Right lobe of liver (tissue), 6 donors: ENCODE data around the gene OXTR. TPM values are rescaled to one million over a fixed set of nuclear protein-coding genes. Genes with fewer than 3 reads are reported as not detected.

ENCODE experiments used
- ATAC-seq, 4 donors: fragments of 200-7000 bp; cut with Tn5 transposase; one replicate each; pipeline ENCODE4 v1.9.1; 2020; ENCODE audit warnings: mild to moderate bottlenecking in 4 of 4, moderate library complexity in 4 of 4
- DNase-seq, 3 donors: peaks; one replicate each; pipeline ENCODE4 v3.0.0-alpha.2; 2020
- H3K27ac ChIP-seq, 3 donors: fragments of 200-600 bp; one replicate each; pipeline ENCODE4 v1.8.0; 2022
- H3K27me3 ChIP-seq, 2 donors: fragments of 200-600 bp; one replicate each; pipeline ENCODE4 v1.8.0; 2022
- H3K36me3 ChIP-seq, 4 donors: fragments of 200-600 bp; sonication (generic) in 1 of 4; one replicate each; pipeline versions ENCODE4 v1.5.1 to v1.8.0; 2017 to 2022; ENCODE audit warnings: control low read depth in 1 of 4
- H3K4me1 ChIP-seq, 4 donors: fragments of 200-600 bp; sonication (generic) in 1 of 4; one replicate each; pipeline versions ENCODE4 v1.5.1 to v1.8.0; 2017 to 2022; ENCODE audit warnings: control low read depth in 1 of 4
- H3K4me3 ChIP-seq, 3 donors: fragments of 200-600 bp; one replicate each; pipeline ENCODE4 v1.8.0; 2022
- H3K9me3 ChIP-seq, 4 donors: fragments of 200-600 bp; sonication (generic) in 1 of 4; one replicate each; pipeline versions ENCODE4 v1.5.1 to v1.8.0; 2017 to 2022; ENCODE audit warnings: control low read depth in 1 of 4
- POLR2A ChIP-seq: fragments of 450-650 bp; IDR thresholded peaks from one replicate; pipeline ENCODE4 v1.6.1; 2017; ENCODE audit warnings: antibody characterized with exemption, mild to moderate bottlenecking
- WGBS: methylation state at CpG from one replicate; pipeline ENCODE4 v1.1.6; 2018; ENCODE audit warnings: low coverage, low lambda C conversion rate; ENCODE audit not compliant: insufficient coverage; ENCODE audit errors: missing lambda C conversion rate; 5-methylcytosine and 5-hydroxymethylcytosine counted together
- intact Hi-C, 2 donors: fragments of 100-400 bp; cut with DNase I; formaldehyde crosslinking; loops; one replicate each; pipeline versions ENCODE4 v1.11.2 to v1.14.1; 2022
- total RNA-seq, 6 experiments: library from RNA; depleted of rRNA in 2 of 6; stranded (reverse); fragments of >200 nt in 2 of 6; fragmentation: NEBNext Ultra II Directional in 3 of 6; extraction: Animal tissue kit (Norgen Biotek cat#: 25700) in 3 of 6; gene quantifications; one replicate each; pipeline versions ENCODE4 v1.1.0 to v1.2.4, GENCODE V29; 2016 to 2023
- TF ChIP-seq, protein P1 (sequence below), 4 donors: fragments of 200-600 bp in 3 of 4; fragments of 450-650 bp in 1 of 4; IDR thresholded peaks; one replicate each; pipeline versions ENCODE4 v1.5.1 to v1.8.0; 2016 to 2022; ENCODE audit warnings: antibody characterized with exemption in 4 of 4, mild to moderate bottlenecking in 2 of 4
- donor health status: DM: no; HTN: yes; CAD: no.
- donor health status: DM: no; HTN: no; CAD: no.
- donor health status: DM: no; HTN: no; CAD: no.
- donor health status: DM: no; HTN: yes; CAD: no.
- donor health status: DM: no; HTN: yes; CAD: no.

The OXTR gene
- total RNA-seq, 6 experiments from 2014 or later, result 0.04 to 0.31 (median 0.20) TPM

DNA sequence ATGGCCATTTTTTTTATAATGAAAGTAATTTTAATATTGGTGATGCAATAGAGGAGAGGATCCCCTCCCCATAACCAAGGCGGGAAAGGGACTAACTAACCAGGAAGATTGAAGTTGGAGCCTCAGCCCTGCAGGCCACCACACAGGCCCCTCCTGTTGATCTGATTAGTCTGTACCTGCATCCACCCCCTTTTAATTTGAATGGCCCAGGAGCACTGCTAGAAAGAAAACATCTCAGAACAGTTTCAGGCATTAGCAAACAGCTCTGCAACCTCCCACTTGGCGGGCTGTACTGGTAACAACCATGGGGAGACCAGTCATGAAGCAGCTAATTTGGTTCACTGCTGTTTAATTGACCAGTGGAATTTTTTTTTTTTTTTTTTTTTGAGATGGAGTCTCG lies 25.5 kb downstream of the OXTR start:
- no peaks in the 10 kb centered on the region for H3K27me3 ChIP-seq
- H3K36me3 ChIP-seq, result no peaks in the 10 kb centered on the region
- intact Hi-C loops, result no loop called here
- H3K4me1 ChIP-seq, result no peaks in the 10 kb centered on the region
- ATAC-seq, result no peak
- no peak overlapping the region for H3K27ac ChIP-seq
- TF ChIP-seq, protein P1, sequence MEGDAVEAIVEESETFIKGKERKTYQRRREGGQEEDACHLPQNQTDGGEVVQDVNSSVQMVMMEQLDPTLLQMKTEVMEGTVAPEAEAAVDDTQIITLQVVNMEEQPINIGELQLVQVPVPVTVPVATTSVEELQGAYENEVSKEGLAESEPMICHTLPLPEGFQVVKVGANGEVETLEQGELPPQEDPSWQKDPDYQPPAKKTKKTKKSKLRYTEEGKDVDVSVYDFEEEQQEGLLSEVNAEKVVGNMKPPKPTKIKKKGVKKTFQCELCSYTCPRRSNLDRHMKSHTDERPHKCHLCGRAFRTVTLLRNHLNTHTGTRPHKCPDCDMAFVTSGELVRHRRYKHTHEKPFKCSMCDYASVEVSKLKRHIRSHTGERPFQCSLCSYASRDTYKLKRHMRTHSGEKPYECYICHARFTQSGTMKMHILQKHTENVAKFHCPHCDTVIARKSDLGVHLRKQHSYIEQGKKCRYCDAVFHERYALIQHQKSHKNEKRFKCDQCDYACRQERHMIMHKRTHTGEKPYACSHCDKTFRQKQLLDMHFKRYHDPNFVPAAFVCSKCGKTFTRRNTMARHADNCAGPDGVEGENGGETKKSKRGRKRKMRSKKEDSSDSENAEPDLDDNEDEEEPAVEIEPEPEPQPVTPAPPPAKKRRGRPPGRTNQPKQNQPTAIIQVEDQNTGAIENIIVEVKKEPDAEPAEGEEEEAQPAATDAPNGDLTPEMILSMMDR (IDR thresholded peaks at IDR 0.05), result no peak
- TF ChIP-seq POLR2A, result no peak
- no peak for DNase-seq
- WGBS, result 72% methylated on average over 3 of the region's 3 CpGs
- no peaks in the 10 kb centered on the region for H3K9me3 ChIP-seq
- no peak overlapping the region for H3K4me3 ChIP-seq

DNA sequence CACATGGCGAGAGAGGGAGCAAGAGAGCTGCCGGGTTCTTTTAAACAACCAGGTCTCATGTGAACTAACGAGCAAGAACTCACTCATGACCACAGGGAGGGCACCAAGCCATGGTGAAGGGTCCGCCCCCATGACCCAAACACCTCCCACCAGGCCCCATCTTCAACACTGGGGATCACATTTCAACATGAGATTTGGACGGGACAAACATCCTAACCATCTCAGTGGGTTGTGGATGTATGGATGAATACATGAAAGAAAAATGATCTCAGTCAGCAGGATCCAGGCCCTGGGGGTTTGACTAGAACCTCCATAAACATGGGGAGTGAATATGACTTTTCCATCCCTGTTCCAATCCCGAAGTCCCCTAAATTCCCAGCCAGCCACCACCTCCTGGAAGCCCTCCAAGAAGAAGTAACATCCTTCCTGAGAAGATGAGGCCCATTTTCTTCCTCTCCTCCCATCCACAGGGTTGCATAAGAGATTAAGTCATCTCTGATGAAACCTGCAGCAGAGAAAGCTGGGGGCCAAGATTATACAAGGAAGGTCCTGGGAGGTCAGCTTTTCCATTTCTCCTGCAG lies 26.3 kb downstream of the OXTR start:
- H3K4me3 ChIP-seq, result no peak overlapping the region
- H3K4me1 ChIP-seq, result no peaks in the 10 kb centered on the region
- H3K36me3 ChIP-seq, result no peaks in the 10 kb centered on the region

DNA sequence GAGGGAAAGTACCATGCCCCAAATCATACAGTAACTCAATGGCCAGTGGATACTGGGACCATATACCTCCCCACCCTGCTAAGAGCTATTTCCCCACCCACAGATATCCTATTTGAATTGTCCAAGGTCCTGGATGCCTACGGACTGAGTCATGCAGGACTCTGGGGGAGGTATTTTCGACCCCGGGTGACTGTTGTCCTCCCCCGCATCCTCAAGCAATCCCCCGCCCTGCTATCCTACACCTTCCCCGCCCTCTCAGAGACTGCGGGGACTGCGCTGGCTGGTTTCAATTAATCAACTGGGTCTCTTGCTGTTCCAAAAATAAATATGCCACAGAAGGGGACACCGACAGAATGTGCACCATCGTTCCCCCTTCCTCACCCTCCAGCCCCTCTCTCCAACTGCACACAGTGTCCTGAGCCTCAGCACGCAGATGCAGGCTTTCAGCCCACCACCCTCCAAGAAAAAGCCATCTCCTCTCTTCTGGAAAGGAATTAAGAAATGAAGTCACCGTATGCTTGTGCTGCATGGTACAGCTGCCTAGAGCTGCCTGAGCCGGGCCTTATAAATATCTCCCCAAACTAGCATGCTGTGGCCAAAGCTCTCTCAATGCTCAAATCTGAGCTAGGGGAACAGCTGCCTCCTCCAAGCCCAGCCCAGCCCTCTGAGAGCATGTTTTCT lies 27.7 kb downstream of the OXTR start:
- intact Hi-C loops, result no loop called here
- Histone ChIP-seq H3K36me3 (no peaks in the 10 kb centered on the region), H3K4me1 (no peaks in the 10 kb centered on the region), H3K4me3 (no peak overlapping the region), H3K27me3 (no peaks in the 10 kb centered on the region), H3K9me3 (no peaks in the 10 kb centered on the region), H3K27ac (no peak overlapping the region)
- 12% methylated on average over 13 of the region's 13 CpGs for WGBS
- DNase-seq, result no peak
- ATAC-seq, result peak in 3 of 4 donors; percentile 26 to 62 (median 35)
- TF ChIP-seq, protein P1 (IDR thresholded peaks at IDR 0.05), result no peak
- no peak for TF ChIP-seq POLR2A

More for the DNA sequence above, 26.3 kb downstream of the OXTR start:
- Histone ChIP-seq H3K27me3 (no peaks in the 10 kb centered on the region), H3K27ac (no peak overlapping the region), H3K9me3 (no peaks in the 10 kb centered on the region)
- TF ChIP-seq, protein P1 (IDR thresholded peaks at IDR 0.05), result no peak
- TF ChIP-seq POLR2A, result no peak
- no peak for ATAC-seq
- 51% methylated on average over 5 of the region's 6 CpGs for WGBS
- intact Hi-C loops, result no loop called here
- no peak for DNase-seq

DNA sequence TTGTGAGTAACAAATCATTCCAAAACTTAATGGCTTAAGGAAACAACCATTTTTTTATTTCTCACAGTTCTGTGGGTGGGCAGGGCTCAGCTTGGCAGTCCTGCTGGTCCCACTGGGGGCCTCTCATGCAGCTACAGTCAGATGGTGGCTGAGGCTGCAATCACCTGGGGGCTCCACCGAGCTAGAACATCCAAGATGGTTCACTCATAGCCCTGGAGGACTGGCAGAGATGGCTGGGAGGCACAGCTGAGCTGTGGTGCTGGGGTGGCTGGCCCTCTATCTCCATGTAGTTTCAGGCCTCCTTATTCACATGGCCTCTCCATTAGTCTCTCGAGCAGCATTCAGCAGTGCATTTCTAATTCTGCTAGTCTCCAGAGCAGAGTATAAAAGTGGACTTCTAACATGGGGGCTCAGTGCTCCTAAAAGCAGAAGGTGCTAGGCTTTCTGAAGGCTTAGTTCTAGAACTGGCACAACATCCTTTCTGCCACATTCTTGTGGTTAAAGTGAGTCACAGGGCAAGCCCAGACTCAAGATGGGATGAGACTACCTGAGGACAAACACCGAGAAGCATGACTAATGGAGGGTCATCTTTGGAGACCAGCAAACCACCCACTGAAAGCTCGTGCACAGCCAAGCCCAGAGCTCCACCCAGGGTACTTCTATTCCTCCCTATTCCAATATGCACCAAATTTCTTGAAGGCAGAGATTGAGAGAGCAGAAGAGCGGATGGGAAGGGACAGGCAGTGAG lies 29.5 kb downstream of the OXTR start:
- Histone ChIP-seq H3K9me3 (no peaks in the 10 kb centered on the region), H3K4me3 (no peak overlapping the region), H3K4me1 (no peaks in the 10 kb centered on the region), H3K27ac (no peak overlapping the region), H3K36me3 (no peaks in the 10 kb centered on the region), H3K27me3 (no peaks in the 10 kb centered on the region)
- 61% methylated on average over 2 of the region's 5 CpGs for WGBS
- TF ChIP-seq, protein P1 (IDR thresholded peaks at IDR 0.05), result no peak
- no peak for TF ChIP-seq POLR2A
- intact Hi-C loops, result no loop called here
- ATAC-seq (no peak), DNase-seq (no peak)
